B cell (primary cell): ENCODE measurements around the gene C6orf136. TPM values are rescaled to one million over a fixed set of nuclear protein-coding genes. Genes with fewer than 3 reads are reported as not detected.

Experiments
- ATAC-seq: fragments of 200-7000 bp; cut with Tn5 transposase; one replicate; pipeline ENCODE4 v1.10.0; 2021; ENCODE audit warnings: low read depth, mild to moderate bottlenecking, moderate number of reproducible peaks, moderate library complexity
- CTCF ChIA-PET: fragments of 350-600 bp; sonication (Branson Sonifier 250); formaldehyde crosslinking; loops from one replicate; lab custom pipeline; 2021; ENCODE audit warnings: antibody characterized with exemption, inconsistent platforms; lab: Charles Lee
- POLR2A ChIA-PET: fragments of 350-600 bp; sonication (Branson Sonifier 250); formaldehyde crosslinking; loops from one replicate; lab custom pipeline; 2021; ENCODE audit warnings: antibody characterized with exemption; lab: Charles Lee
- DNase-seq: peaks from one replicate; pipeline ENCODE4 v3.0.0; 2013
- H2AFZ ChIP-seq: 2 replicates; pipeline ENCODE4 v1.6.1; 2012; ENCODE audit warnings: mild to moderate bottlenecking, low read depth, low read length; ENCODE audit not compliant: insufficient read depth, poor library complexity, severe bottlenecking
- H3K27ac ChIP-seq, 2 donors: 1 replicate in 1 of 2; 2 replicates in 1 of 2; pipeline ENCODE4 v1.5.1; 2012 to 2013; ENCODE audit warnings: low read length in 2 of 2, mild to moderate bottlenecking in 2 of 2, moderate library complexity in 1 of 2
- H3K27me3 ChIP-seq, 4 experiments: fragments of 200-600 bp in 1 of 4; sonication (generic) in 1 of 4; replicated peaks in 1 of 4; 1 replicate in 2 of 4; 2 replicates in 2 of 4; pipeline versions ENCODE4 v1.6.1 to v1.7.0; 2013 to 2016; ENCODE audit warnings: low read length in 3 of 4, mild to moderate bottlenecking in 2 of 4, mixed read lengths in 1 of 4, moderate library complexity in 1 of 4; ENCODE audit not compliant: insufficient read depth in 4 of 4, control insufficient read depth in 3 of 4; ENCODE audit errors: control extremely low read depth in 1 of 4
- H3K36me3 ChIP-seq, 2 experiments: replicated peaks in 1 of 2; 1 replicate in 1 of 2; 2 replicates in 1 of 2; pipeline versions ENCODE4 v1.6.1 to v1.7.1; 2013; ENCODE audit warnings: low read length in 1 of 2; ENCODE audit not compliant: insufficient read depth in 2 of 2, control insufficient read depth in 1 of 2; ENCODE audit errors: control extremely low read depth in 1 of 2, extremely low read depth in 1 of 2
- H3K4me1 ChIP-seq, 2 donors: fragments of 200-600 bp in 1 of 2; sonication (generic) in 1 of 2; 1 replicate in 1 of 2; 2 replicates in 1 of 2; pipeline versions ENCODE4 v1.5.1 to v1.6.1; 2013 to 2017; ENCODE audit warnings: low read length in 2 of 2; ENCODE audit not compliant: control insufficient read depth in 2 of 2, insufficient read depth in 2 of 2
- H3K4me2 ChIP-seq: replicated peaks from 2 replicates; pipeline ENCODE3; 2012; ENCODE audit warnings: mild to moderate bottlenecking, low read depth, low read length; ENCODE audit not compliant: poor library complexity, severe bottlenecking
- H3K4me3 ChIP-seq, 5 experiments: fragments of 200-600 bp in 1 of 5; sonication (generic) in 1 of 5; 1 replicate in 3 of 5; 2 replicates in 2 of 5; pipeline versions ENCODE4 v1.5.1 to v1.7.0; 2011 to 2016; ENCODE audit warnings: low read length in 4 of 5, mild to moderate bottlenecking in 4 of 5, low read depth in 2 of 5, control low read depth in 1 of 5, moderate library complexity in 1 of 5; ENCODE audit not compliant: insufficient read depth in 1 of 5; ENCODE audit errors: control extremely low read depth in 1 of 5, extremely low read depth in 1 of 5
- H3K79me2 ChIP-seq: fragments of 200-600 bp; sonication (generic); one replicate; pipeline ENCODE4 v1.6.0; 2016; ENCODE audit warnings: low read length; ENCODE audit not compliant: control insufficient read depth, insufficient read depth
- H3K9ac ChIP-seq: fragments of 200-600 bp; sonication (generic); 2 replicates; pipeline ENCODE4 v1.6.1; 2017; ENCODE audit warnings: mild to moderate bottlenecking, low read length, moderate library complexity
- H3K9me3 ChIP-seq, 3 donors: one replicate each; pipeline versions ENCODE4 v1.6.1 to v1.7.1; 2013; ENCODE audit warnings: low read length in 2 of 3; ENCODE audit not compliant: control insufficient read depth in 2 of 3, insufficient read depth in 1 of 3; ENCODE audit errors: control extremely low read depth in 1 of 3
- H4K20me1 ChIP-seq: 2 replicates; pipeline ENCODE4 v1.6.0; 2012; ENCODE audit warnings: mild to moderate bottlenecking, low read length; ENCODE audit not compliant: insufficient read depth, control insufficient read depth, poor library complexity, severe bottlenecking
- H3K27ac Mint-ChIP-seq: one replicate; pipeline ENCODE4 v1.8.0; 2021; ENCODE audit warnings: mixed read lengths
- H3K27me3 Mint-ChIP-seq: one replicate; pipeline ENCODE4 v1.8.0; 2021; ENCODE audit warnings: mixed read lengths
- H3K4me1 Mint-ChIP-seq: one replicate; pipeline ENCODE4 v1.8.0; 2021; ENCODE audit warnings: mixed read lengths
- H3K4me3 Mint-ChIP-seq: one replicate; pipeline ENCODE4 v1.8.0; 2021; ENCODE audit warnings: mixed read lengths
- H3K9me3 Mint-ChIP-seq: one replicate; pipeline ENCODE4 v1.8.0; 2022; ENCODE audit warnings: mixed read lengths; ENCODE audit not compliant: insufficient read depth
- EZH2 ChIP-seq: IDR thresholded peaks from 2 replicates; pipeline ENCODE4 v1.6.1; 2012; ENCODE audit warnings: borderline replicate concordance, low read depth, mild to moderate bottlenecking, moderate library complexity, low read length; ENCODE audit not compliant: insufficient read depth, poor library complexity, severe bottlenecking
- WGBS: methylation state at CpG from one replicate; pipeline ENCODE4 v1.1.5; 2013; ENCODE audit warnings: missing lambda C conversion rate; ENCODE audit not compliant: insufficient coverage; 5-methylcytosine and 5-hydroxymethylcytosine counted together
- intact Hi-C: fragments of 100-400 bp; cut with micrococcal nuclease; formaldehyde crosslinking; loops from one replicate; pipeline ENCODE4 v1.10.0; 2022
- polyA plus RNA-seq: library from polyadenylated mRNA; depleted of rRNA; stranded (reverse); fragments of >200 nt; gene quantifications from 2 replicates; pipeline ENCODE4 v1.2.3, GENCODE V29; 2012
- total RNA-seq, 2 donors: library from RNA; stranded (reverse); fragments of 120-200 nt in 1 of 2; gene quantifications; 1 replicate in 1 of 2; 2 replicates in 1 of 2; pipeline versions ENCODE4 v1.2.3 to v1.2.4, GENCODE V29; 2013 to 2022
- TF ChIP-seq, protein P1 (sequence below): fragments of 200-600 bp; IDR thresholded peaks from one replicate; pipeline ENCODE4 v1.8.0; 2022; ENCODE audit warnings: antibody characterized with exemption, mild to moderate bottlenecking

The C6orf136 gene
- total and polyA plus RNA-seq, 2 donors (not counting 1 experiment from before 2014, with no cell fraction given) = 36.6 to 37.2 TPM

DNA sequence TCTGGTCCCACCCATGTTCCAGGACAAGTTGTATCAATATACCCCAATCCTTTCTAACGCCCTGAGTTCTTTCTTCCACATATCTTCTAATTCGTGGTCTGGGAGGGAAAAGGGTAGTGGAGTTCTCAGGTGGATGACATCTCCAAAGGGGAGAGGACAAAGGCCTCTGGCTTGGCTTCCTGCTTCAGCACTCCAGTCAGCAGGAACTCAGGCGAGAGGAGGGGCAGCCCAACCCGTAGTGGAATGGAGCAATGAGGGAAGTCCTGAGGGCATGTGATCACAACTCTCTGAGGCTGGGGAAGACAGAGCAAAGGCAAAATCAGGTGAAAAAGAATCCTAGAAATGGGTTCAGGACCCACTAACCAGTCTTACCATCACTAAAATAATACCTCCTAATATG is 53.4 kb downstream of the C6orf136 start:
- intact Hi-C loops = no loop called here
- Histone ChIP-seq H3K9ac (no peak overlapping the region), H3K79me2 (peaks cover 3% of the 10 kb centered on the region), H2AFZ (no peak overlapping the region), H3K4me3 (no peak overlapping the region), H3K4me1 (no peaks in the 10 kb centered on the region), H4K20me1 (no peaks in the 10 kb centered on the region), H3K27ac (no peak overlapping the region), H3K4me2 (no peak overlapping the region), H3K36me3 (peaks cover 0 to 17% of the 10 kb centered on the region in 2 experiments), H3K27me3 (no peaks in the 10 kb centered on the region), H3K9me3 (no peaks in the 10 kb centered on the region)
- Mint-ChIP-seq H3K9me3 (no peaks in the 10 kb centered on the region), H3K4me3 (no peak overlapping the region), H3K4me1 (no peaks in the 10 kb centered on the region), H3K27ac (no peak overlapping the region), H3K27me3 (no peaks in the 10 kb centered on the region)
- ATAC-seq (no peak), DNase-seq (no peak)
- POLR2A ChIA-PET = no interaction called here
- CTCF ChIA-PET = interaction anchor here (0.9 to 2.5 kb wide), 3 partner anchors 12 to 24 kb away, joined by 3 to 9 read pairs (median 3); no protein-coding TSS in a partner anchor
- TF ChIP-seq, protein P1, sequence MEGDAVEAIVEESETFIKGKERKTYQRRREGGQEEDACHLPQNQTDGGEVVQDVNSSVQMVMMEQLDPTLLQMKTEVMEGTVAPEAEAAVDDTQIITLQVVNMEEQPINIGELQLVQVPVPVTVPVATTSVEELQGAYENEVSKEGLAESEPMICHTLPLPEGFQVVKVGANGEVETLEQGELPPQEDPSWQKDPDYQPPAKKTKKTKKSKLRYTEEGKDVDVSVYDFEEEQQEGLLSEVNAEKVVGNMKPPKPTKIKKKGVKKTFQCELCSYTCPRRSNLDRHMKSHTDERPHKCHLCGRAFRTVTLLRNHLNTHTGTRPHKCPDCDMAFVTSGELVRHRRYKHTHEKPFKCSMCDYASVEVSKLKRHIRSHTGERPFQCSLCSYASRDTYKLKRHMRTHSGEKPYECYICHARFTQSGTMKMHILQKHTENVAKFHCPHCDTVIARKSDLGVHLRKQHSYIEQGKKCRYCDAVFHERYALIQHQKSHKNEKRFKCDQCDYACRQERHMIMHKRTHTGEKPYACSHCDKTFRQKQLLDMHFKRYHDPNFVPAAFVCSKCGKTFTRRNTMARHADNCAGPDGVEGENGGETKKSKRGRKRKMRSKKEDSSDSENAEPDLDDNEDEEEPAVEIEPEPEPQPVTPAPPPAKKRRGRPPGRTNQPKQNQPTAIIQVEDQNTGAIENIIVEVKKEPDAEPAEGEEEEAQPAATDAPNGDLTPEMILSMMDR = no peak
- TF ChIP-seq EZH2 = no peak
- WGBS = no CpG with 5 or more reads among the region's 4 CpGs

Other genes starting within 250 kb of the C6orf136 start
- gene HLA-E, start 157.6 kb upstream of the C6orf136 start, total RNA-seq = 1,023 and 1,043 TPM in 2 replicates
- 1,146 and 1,174 TPM in 2 replicates for gene HLA-E, start 157.6 kb upstream of the C6orf136 start, polyA plus RNA-seq
- 107 and 109 TPM in 2 replicates for gene GNL1, start 90.6 kb upstream of the C6orf136 start, total RNA-seq
- 36.0 and 38.7 TPM in 2 replicates for gene GNL1, start 90.6 kb upstream of the C6orf136 start, polyA plus RNA-seq
- 30.3 and 33.7 TPM in 2 replicates for gene PRR3, start 89.8 kb upstream of the C6orf136 start, total RNA-seq
- gene PRR3, start 89.8 kb upstream of the C6orf136 start, polyA plus RNA-seq = 10.7 and 15.0 TPM in 2 replicates
- gene ABCF1, start 75.7 kb upstream of the C6orf136 start, total RNA-seq = 60.9 and 63.7 TPM in 2 replicates
- gene ABCF1, start 75.7 kb upstream of the C6orf136 start, polyA plus RNA-seq = 22.8 and 51.0 TPM in 2 replicates
- 157 and 177 TPM in 2 replicates for gene PPP1R10, start 29.9 kb upstream of the C6orf136 start, total RNA-seq
- gene PPP1R10, start 29.9 kb upstream of the C6orf136 start, polyA plus RNA-seq = 40.7 and 61.5 TPM in 2 replicates
- gene MRPS18B, start 29.3 kb upstream of the C6orf136 start, total RNA-seq = 37.9 and 38.8 TPM in 2 replicates
- gene MRPS18B, start 29.3 kb upstream of the C6orf136 start, polyA plus RNA-seq = 26.3 and 35.9 TPM in 2 replicates
- 19.3 and 21.5 TPM in 2 replicates for gene ATAT1, start 20.3 kb upstream of the C6orf136 start, total RNA-seq
- gene ATAT1, start 20.3 kb upstream of the C6orf136 start, polyA plus RNA-seq = 15.1 and 15.7 TPM in 2 replicates
- gene DHX16, start 25.9 kb downstream of the C6orf136 start, total RNA-seq = 51.1 and 58.3 TPM in 2 replicates
- 69.7 and 71.7 TPM in 2 replicates for gene DHX16, start 25.9 kb downstream of the C6orf136 start, polyA plus RNA-seq
- 121 and 125 TPM in 2 replicates for gene PPP1R18, start 39.5 kb downstream of the C6orf136 start, total RNA-seq
- gene PPP1R18, start 39.5 kb downstream of the C6orf136 start, polyA plus RNA-seq = 71.6 and 113 TPM in 2 replicates
- gene NRM, start 43.9 kb downstream of the C6orf136 start, total RNA-seq = 22.8 and 24.9 TPM in 2 replicates
- 18.9 and 26.0 TPM in 2 replicates for gene NRM, start 43.9 kb downstream of the C6orf136 start, polyA plus RNA-seq
- gene MDC1, start 70.1 kb downstream of the C6orf136 start, total RNA-seq = 69.3 and 87.4 TPM in 2 replicates
- gene MDC1, start 70.1 kb downstream of the C6orf136 start, polyA plus RNA-seq = 24.9 and 26.4 TPM in 2 replicates
- 288 and 295 TPM in 2 replicates for gene TUBB, start 73.2 kb downstream of the C6orf136 start, total RNA-seq
- gene TUBB, start 73.2 kb downstream of the C6orf136 start, polyA plus RNA-seq = 58.9 and 102 TPM in 2 replicates
- 71.2 and 75.7 TPM in 2 replicates for gene FLOT1, start 95.6 kb downstream of the C6orf136 start, total RNA-seq
- gene FLOT1, start 95.6 kb downstream of the C6orf136 start, polyA plus RNA-seq = 75.8 and 79.4 TPM in 2 replicates
- gene IER3, start 97.4 kb downstream of the C6orf136 start, total RNA-seq = 4.2 and 5.5 TPM in 2 replicates
- 3.7 and 7.5 TPM in 2 replicates for gene IER3, start 97.4 kb downstream of the C6orf136 start, polyA plus RNA-seq
- gene DDR1, start 237.4 kb downstream of the C6orf136 start, total RNA-seq = 61.7 and 66.0 TPM in 2 replicates
- gene DDR1, start 237.4 kb downstream of the C6orf136 start, polyA plus RNA-seq = 28.8 and 81.5 TPM in 2 replicates